Endothelial cell of umbilical vein (primary cell): ENCODE results near the gene OR13D1. TPM values are rescaled to one million over a fixed set of nuclear protein-coding genes. Genes with fewer than 3 reads are reported as not detected.
"Not testable (repeated sequence)": the region's sequence is repeated elsewhere in the genome, so short reads cannot be mapped to it uniquely, and the experiment has no call there.

Source experiments
- BruUV-seq: library from RNA; stranded (reverse); fragments of 400-500 nt; replicated peaks from 2 replicates; lab custom pipeline; 2021; lab: Mats Ljungman, UMichigan
- CTCF ChIA-PET: fragments of 300-600, 350-600 bp; sonication (Branson Sonifier 250); formaldehyde crosslinking; loops from one replicate; lab custom pipeline; 2021; ENCODE audit warnings: antibody characterized with exemption, inconsistent platforms; lab: Charles Lee
- POLR2A ChIA-PET: fragments of 300-600, 350-600 bp; sonication (Branson Sonifier 250); formaldehyde crosslinking; loops from one replicate; lab custom pipeline; 2021; ENCODE audit warnings: antibody characterized with exemption, inconsistent platforms; lab: Charles Lee
- DNase-seq: peaks from one replicate; pipeline ENCODE4 v3.0.0-alpha.2; 2011; ENCODE audit warnings: low read depth, low spot score
- FAIRE-seq: peaks from 2 replicates; lab custom pipeline; 2011; peaks lifted over from hg19 to GRCh38; lab: Jason Lieb, UNC
- H2AFZ ChIP-seq: 2 replicates; pipeline ENCODE4 v1.6.0; 2012; ENCODE audit warnings: low read depth, low read length, control low read depth, inconsistent platforms
- H3K27ac ChIP-seq: 2 replicates; pipeline ENCODE4 v1.5.1; 2011; ENCODE audit warnings: low read depth, mild to moderate bottlenecking, control low read depth, low read length, moderate library complexity; ENCODE audit not compliant: insufficient read depth
- H3K27me3 ChIP-seq, 2 experiments: 2 replicates each; pipeline versions ENCODE4 v1.6.0 to v1.6.1; 2011; ENCODE audit warnings: low read length in 2 of 2, mixed read lengths in 1 of 2; ENCODE audit not compliant: control insufficient read depth in 2 of 2, insufficient read depth in 2 of 2
- H3K36me3 ChIP-seq, 2 experiments: 2 replicates in 1 of 2; 3 replicates in 1 of 2; pipeline ENCODE4 v1.5.1; 2011; ENCODE audit warnings: low read length in 2 of 2, mild to moderate bottlenecking in 1 of 2, moderate library complexity in 1 of 2; ENCODE audit not compliant: control insufficient read depth in 2 of 2, insufficient read depth in 2 of 2; ENCODE audit errors: extremely low read depth in 1 of 2
- H3K4me1 ChIP-seq: 3 replicates; pipeline ENCODE4 v1.5.1; 2011; ENCODE audit warnings: mild to moderate bottlenecking, low read length; ENCODE audit not compliant: control insufficient read depth, insufficient read depth; ENCODE audit errors: extremely low read depth
- H3K4me2 ChIP-seq: 2 replicates; pipeline ENCODE4 v1.6.1; 2011; ENCODE audit warnings: low read length, control low read depth, mixed read lengths; ENCODE audit not compliant: insufficient read depth
- H3K4me3 ChIP-seq, 3 experiments: fragments of 200-600 bp in 1 of 3; sonication (generic), shearing (Covaris generic) in 1 of 3; replicated peaks in 1 of 3; 2 replicates each; pipeline ENCODE4 v1.5.1; 2011 to 2016; ENCODE audit warnings: control low read depth in 3 of 3, low read length in 3 of 3, mild to moderate bottlenecking in 2 of 3, inconsistent platforms in 1 of 3, low read depth in 1 of 3, moderate library complexity in 1 of 3; ENCODE audit not compliant: insufficient read depth in 1 of 3
- H3K79me2 ChIP-seq: 2 replicates; pipeline ENCODE4 v1.6.0; 2012; ENCODE audit warnings: low read length, inconsistent platforms; ENCODE audit not compliant: control insufficient read depth, insufficient read depth
- H3K9ac ChIP-seq: replicated peaks from 2 replicates; pipeline ENCODE3; 2011; ENCODE audit warnings: low read length, control low read depth; ENCODE audit not compliant: insufficient read depth; ENCODE audit errors: extremely low read depth
- H3K9me1 ChIP-seq: replicated peaks from 3 replicates; pipeline ENCODE4 v1.6.0; 2011; ENCODE audit warnings: mild to moderate bottlenecking, low read length; ENCODE audit not compliant: control insufficient read depth, insufficient read depth; ENCODE audit errors: extremely low read depth
- H3K9me3 ChIP-seq: replicated peaks from 2 replicates; pipeline ENCODE4 v1.5.1; 2012; ENCODE audit warnings: low read length, inconsistent platforms; ENCODE audit not compliant: control insufficient read depth, insufficient read depth
- H4K20me1 ChIP-seq: replicated peaks from 2 replicates; pipeline ENCODE3; 2011; ENCODE audit warnings: mild to moderate bottlenecking, low read length; ENCODE audit not compliant: control insufficient read depth, insufficient read depth; ENCODE audit errors: extremely low read depth
- JUN ChIP-seq: IDR thresholded peaks from 2 replicates; pipeline ENCODE4 v1.6.1; 2011; ENCODE audit warnings: borderline replicate concordance, low read depth; ENCODE audit not compliant: insufficient read length, insufficient read depth
- dilution Hi-C: fragments of 300-500 bp; cut with MboI; formaldehyde crosslinking; loops from one replicate; pipeline ENCODE4 v1.15.0; 2019; ENCODE audit warnings: low sequenced_read_pairs; ENCODE audit not compliant: extremely low pct_ligation_motif_present
- intact Hi-C: fragments of 100-400 bp; cut with micrococcal nuclease; formaldehyde crosslinking; loops from one replicate; pipeline ENCODE4 v1.10.0; 2022
- polyA plus RNA-seq, 4 experiments: library from polyadenylated mRNA; depleted of rRNA in 3 of 4; stranded (reverse) in 3 of 4; unstranded in 1 of 4; fragments of >200 nt; gene quantifications; 2 replicates each; pipeline versions ENCODE4 v1.2.1 to v1.2.3, GENCODE V29; 2011 to 2012; ENCODE audit warnings: missing spikeins in 1 of 4
- total RNA-seq: library from RNA; stranded (reverse); gene quantifications from 2 replicates; pipeline ENCODE4 v1.2.3, GENCODE V29; 2021

Gene OR13D1
- total and polyA plus RNA-seq, 2 donors (not counting 3 experiments of a cell fraction or from before 2014, with no cell fraction given): not detected

- Histone ChIP-seq H2AFZ (no peak overlapping the region), H3K4me3 (no peak overlapping the region), H4K20me1 (no peaks in the 10 kb centered on the region), H3K9me1 (no peaks in the 10 kb centered on the region), H3K27ac (no peak overlapping the region), H3K4me2 (no peak overlapping the region), H3K9me3 (no peaks in the 10 kb centered on the region), H3K9ac (no peak overlapping the region), H3K36me3 (no peaks in the 10 kb centered on the region), H3K79me2 (no peaks in the 10 kb centered on the region), H3K27me3 (no peaks in the 10 kb centered on the region), H3K4me1 (no peaks in the 10 kb centered on the region)
- dilution Hi-C loops (no loop called here), intact Hi-C loops (no loop called here)
- no peak for FAIRE-seq
- TF ChIP-seq JUN: no peak
- BruUV-seq: no TSS peak
- ChIA-PET CTCF (no interaction called here), POLR2A (no interaction called here)
- no peak for DNase-seq
These were observed 6.0 kb downstream of the OR13D1 start for GRCh38 chr9:104700306-104700705.

GRCh38 chr9:104708737-104709136 is 14.4 kb downstream of the OR13D1 start:
- BruUV-seq, H3K27ac ChIP-seq, H3K9me1 ChIP-seq, H4K20me1 ChIP-seq, intact Hi-C loops, DNase-seq, H3K79me2 ChIP-seq, H3K27me3 ChIP-seq, FAIRE-seq, H2AFZ ChIP-seq, dilution Hi-C loops, H3K4me1 ChIP-seq, CTCF ChIA-PET, H3K9ac ChIP-seq, H3K4me2 ChIP-seq, H3K4me3 ChIP-seq, POLR2A ChIA-PET, H3K9me3 ChIP-seq, H3K36me3 ChIP-seq: not testable (repeated sequence)
